T-cell (primary cell): ENCODE results near the gene SELENOM. TPM values are rescaled to one million over a fixed set of nuclear protein-coding genes. Genes with fewer than 3 reads are reported as not detected.

ENCODE experiments used
- ATAC-seq, 4 experiments: fragments of 200-7000 bp in 3 of 4; fragments of 150-1000 bp in 1 of 4; cut with Tn5 transposase; replicated peaks in 1 of 4; 1 replicate in 3 of 4; 2 replicates in 1 of 4; pipeline ENCODE4 v1.10.0; 2021; ENCODE audit warnings: moderate library complexity in 3 of 4, mild to moderate bottlenecking in 2 of 4, moderate number of reproducible peaks in 1 of 4
- CTCF ChIA-PET, 2 donors: fragments of 300-600 bp; sonication (Branson Sonifier 250); formaldehyde crosslinking; loops; one replicate each; lab custom pipeline; 2022; ENCODE audit warnings: antibody characterized with exemption in 2 of 2; lab: Charles Lee
- POLR2A ChIA-PET, 2 donors: fragments of 300-600 bp; sonication (Branson Sonifier 250); formaldehyde crosslinking; loops; one replicate each; lab custom pipeline; 2022; ENCODE audit warnings: antibody characterized with exemption in 2 of 2; lab: Charles Lee
- DNase-seq, 35 experiments: peaks; one replicate each; pipeline versions ENCODE4 v3.0.0 to v3.0.0-alpha.2; 2013 to 2023
- H3K27ac ChIP-seq: one replicate; pipeline ENCODE4 v1.5.1; 2013; ENCODE audit warnings: low read length
- H3K27me3 ChIP-seq, 2 experiments: replicated peaks in 1 of 2; 1 replicate in 1 of 2; 2 replicates in 1 of 2; pipeline versions ENCODE4 v1.6.1 to v1.7.0; 2013; ENCODE audit warnings: low read length in 1 of 2, mixed read lengths in 1 of 2; ENCODE audit not compliant: control insufficient read depth in 2 of 2, insufficient read depth in 2 of 2; ENCODE audit errors: extremely low read depth in 1 of 2
- H3K36me3 ChIP-seq, 2 donors: 1 replicate in 1 of 2; 2 replicates in 1 of 2; pipeline versions ENCODE4 v1.6.1 to v1.7.0; 2013; ENCODE audit warnings: low read length in 1 of 2; ENCODE audit not compliant: control insufficient read depth in 2 of 2, insufficient read depth in 1 of 2; ENCODE audit errors: extremely low read depth in 1 of 2
- H3K4me1 ChIP-seq, 2 experiments: 1 replicate in 1 of 2; 2 replicates in 1 of 2; pipeline versions ENCODE4 v1.6.1 to v1.7.0; 2013; ENCODE audit warnings: low read length in 2 of 2, mixed read lengths in 1 of 2; ENCODE audit not compliant: insufficient read depth in 2 of 2, control insufficient read depth in 1 of 2; ENCODE audit errors: extremely low read depth in 1 of 2
- H3K4me3 ChIP-seq, 2 donors: 1 replicate in 1 of 2; 2 replicates in 1 of 2; pipeline versions ENCODE4 v1.5.1 to v1.7.0; 2013; ENCODE audit warnings: mild to moderate bottlenecking in 2 of 2, low read length in 1 of 2, moderate library complexity in 1 of 2; ENCODE audit not compliant: control insufficient read depth in 1 of 2; ENCODE audit errors: extremely low read depth in 1 of 2
- H3K9me3 ChIP-seq: 2 replicates; pipeline ENCODE4 v1.7.0; 2013
- H3K27ac Mint-ChIP-seq, 2 donors: one replicate each; pipeline ENCODE4 v1.8.0; 2020 to 2021; ENCODE audit warnings: mild to moderate bottlenecking in 2 of 2, mixed read lengths in 2 of 2
- H3K27me3 Mint-ChIP-seq, 2 donors: one replicate each; pipeline ENCODE4 v1.8.0; 2021 to 2022; ENCODE audit warnings: mixed read lengths in 2 of 2
- H3K36me3 Mint-ChIP-seq: one replicate; pipeline ENCODE4 v1.8.0; 2021; ENCODE audit warnings: mixed read lengths
- H3K4me1 Mint-ChIP-seq, 3 donors: one replicate each; pipeline ENCODE4 v1.8.0; 2020 to 2022; ENCODE audit warnings: mixed read lengths in 3 of 3, mild to moderate bottlenecking in 1 of 3
- H3K4me3 Mint-ChIP-seq, 3 donors: one replicate each; pipeline ENCODE4 v1.8.0; 2020 to 2022; ENCODE audit warnings: mild to moderate bottlenecking in 3 of 3, mixed read lengths in 3 of 3, moderate library complexity in 3 of 3
- H3K9me3 Mint-ChIP-seq, 3 donors: one replicate each; pipeline ENCODE4 v1.8.0; 2020 to 2022; ENCODE audit warnings: mixed read lengths in 3 of 3
- WGBS: methylation state at CpG from one replicate; pipeline ENCODE4 v1.1.5; 2013; ENCODE audit warnings: missing lambda C conversion rate; ENCODE audit not compliant: insufficient coverage; 5-methylcytosine and 5-hydroxymethylcytosine counted together
- total RNA-seq, 35 experiments: library from RNA in 6 of 35; stranded (reverse) in 6 of 35; fragments of 120-200 nt in 1 of 35; gene quantifications; one replicate each; pipeline versions ENCODE4 v1.2.1 to v1.2.4 and lab custom pipeline; 2013 to 2026

The SELENOM gene
- total RNA-seq, 5 donors from 2014 or later (not counting 1 experiment from before 2014, with no cell fraction given): 46.4 to 67.8 (median 53.7) TPM

DNA sequence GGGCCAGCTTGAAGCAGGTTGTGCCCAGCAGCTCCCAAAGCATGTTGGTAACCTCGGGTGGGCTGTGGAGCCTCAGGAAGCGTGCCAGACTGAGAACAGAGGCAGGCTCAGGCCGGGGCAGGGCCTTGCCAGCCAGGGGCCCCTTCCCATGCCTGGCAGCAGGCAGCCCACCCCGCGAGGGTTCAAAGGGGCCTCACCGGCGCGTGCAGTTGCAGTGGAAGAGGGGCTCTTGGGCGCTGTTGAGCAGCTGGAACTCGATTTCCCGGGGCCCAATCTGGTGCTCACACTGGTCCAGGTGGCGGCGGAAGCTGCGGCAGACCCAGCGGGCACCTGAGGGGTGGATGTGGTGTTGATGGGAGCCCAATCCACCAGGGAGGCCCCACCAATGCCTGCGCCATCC is 29.3 kb upstream of the SELENOM start:
- Histone ChIP-seq H3K27me3 (peaks cover 0 to 24% of the 10 kb centered on the region in 2 experiments), H3K9me3 (no peaks in the 10 kb centered on the region), H3K36me3 (no peaks in the 10 kb centered on the region), H3K27ac (no peak overlapping the region), H3K4me3 (no peak overlapping the region), H3K4me1 (no peaks in the 10 kb centered on the region)
- WGBS: 92% methylated on average over 8 of the region's 16 CpGs
- H3K9me3 Mint-ChIP-seq: no peaks in the 10 kb centered on the region
- CTCF ChIA-PET: no interaction called here
- H3K4me3 Mint-ChIP-seq: no peak overlapping the region
- no peak overlapping the region for H3K27ac Mint-ChIP-seq
- no peaks in the 10 kb centered on the region for H3K36me3 Mint-ChIP-seq
- no peaks in the 10 kb centered on the region for H3K4me1 Mint-ChIP-seq
- POLR2A ChIA-PET: no interaction called here
- peaks cover 4 to 8% of the 10 kb centered on the region in 2 donors for H3K27me3 Mint-ChIP-seq
- DNase-seq (no peak), ATAC-seq (no peak)

DNA sequence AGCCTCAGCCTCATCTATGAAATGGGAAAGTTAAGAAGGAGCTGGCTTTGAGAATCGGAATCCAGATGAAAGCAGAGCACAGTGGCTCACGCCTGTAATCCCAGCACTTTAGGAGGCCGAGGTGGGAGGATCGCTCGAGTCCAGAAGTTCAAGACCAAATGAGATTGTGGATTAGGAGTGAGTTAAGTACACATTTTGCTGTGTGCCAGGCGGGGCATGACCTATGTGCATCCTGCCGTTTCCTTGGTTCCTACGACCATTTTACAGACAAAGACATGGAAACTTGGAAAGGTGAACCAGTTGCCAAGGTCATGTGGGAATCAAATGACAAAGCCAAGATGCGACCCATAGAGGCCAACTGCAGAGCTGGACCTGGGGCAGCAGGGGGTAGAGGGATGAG is 28.8 kb upstream of the SELENOM start:
- H3K9me3 Mint-ChIP-seq: no peaks in the 10 kb centered on the region
- DNase-seq: no peak
- H3K27ac Mint-ChIP-seq: no peak overlapping the region
- Histone ChIP-seq H3K4me3 (no peak overlapping the region), H3K36me3 (no peaks in the 10 kb centered on the region), H3K27ac (no peak overlapping the region), H3K4me1 (no peaks in the 10 kb centered on the region), H3K27me3 (peaks cover 0 to 24% of the 10 kb centered on the region in 2 experiments), H3K9me3 (no peaks in the 10 kb centered on the region)
- H3K36me3 Mint-ChIP-seq: no peaks in the 10 kb centered on the region
- ChIA-PET POLR2A (no interaction called here), CTCF (no interaction called here)
- no peaks in the 10 kb centered on the region for H3K4me1 Mint-ChIP-seq
- no peak overlapping the region for H3K4me3 Mint-ChIP-seq
- WGBS: 85% methylated on average over 4 of the region's 9 CpGs
- no peak for ATAC-seq
- H3K27me3 Mint-ChIP-seq: peaks cover 4 to 8% of the 10 kb centered on the region in 2 donors

- Histone ChIP-seq H3K9me3 (no peaks in the 10 kb centered on the region), H3K4me3 (no peak overlapping the region), H3K4me1 (no peaks in the 10 kb centered on the region), H3K27ac (no peak overlapping the region), H3K27me3 (peaks cover 0 to 24% of the 10 kb centered on the region in 2 experiments), H3K36me3 (no peaks in the 10 kb centered on the region)
- no peak for ATAC-seq
- H3K4me3 Mint-ChIP-seq: no peak overlapping the region
- DNase-seq: no peak
- no peak overlapping the region for H3K27ac Mint-ChIP-seq
- no peaks in the 10 kb centered on the region for H3K9me3 Mint-ChIP-seq
- POLR2A ChIA-PET: no interaction called here
- H3K4me1 Mint-ChIP-seq: no peaks in the 10 kb centered on the region
- no peaks in the 10 kb centered on the region for H3K36me3 Mint-ChIP-seq
- H3K27me3 Mint-ChIP-seq: peaks cover 4 to 8% of the 10 kb centered on the region in 2 donors
- CTCF ChIA-PET: no interaction called here
- 93% methylated on average over 6 of the region's 6 CpGs for whole genome bisulfite sequencing
Measured at GRCh38 chr22:31135706-31136105, 28.3 kb upstream of the SELENOM start.

DNA sequence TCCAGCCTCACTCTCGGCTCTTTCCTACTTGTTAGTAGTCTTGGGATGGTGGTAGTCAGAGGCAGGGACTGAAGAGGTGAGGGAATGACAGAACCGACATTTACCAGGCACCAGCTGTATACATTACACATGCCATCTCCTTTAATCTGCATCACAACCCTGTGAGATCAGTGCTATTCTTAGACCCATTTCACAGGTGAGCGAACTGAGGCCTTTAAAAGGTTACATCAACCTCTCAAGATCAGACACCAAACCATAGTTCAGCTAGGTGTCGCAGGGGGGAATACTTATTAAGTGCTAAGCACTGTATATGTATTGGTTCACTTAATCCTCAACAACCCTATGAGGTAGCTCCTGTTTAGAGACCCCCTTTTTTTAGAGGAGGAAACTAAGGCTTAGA is 27.3 kb upstream of the SELENOM start:
- H3K4me3 Mint-ChIP-seq: no peak overlapping the region
- H3K9me3 Mint-ChIP-seq: no peaks in the 10 kb centered on the region
- ChIA-PET POLR2A (interaction anchor here in 1 of 2 donors (0.7 kb wide), 1 partner anchor 1593 kb away, joined by 3 read pairs; no protein-coding TSS in a partner anchor), CTCF (no interaction called here)
- peaks cover 0 to 18% of the 10 kb centered on the region in 2 experiments for H3K27me3 ChIP-seq
- no peaks in the 10 kb centered on the region for H3K4me1 Mint-ChIP-seq
- WGBS: no CpG with 5 or more reads among the region's 4 CpGs
- H3K4me3 ChIP-seq: no peak overlapping the region
- ATAC-seq (no peak), DNase-seq (no peak)
- no peaks in the 10 kb centered on the region for H3K36me3 Mint-ChIP-seq
- H3K27me3 Mint-ChIP-seq: peaks cover 1 to 6% of the 10 kb centered on the region in 2 donors
- H3K27ac Mint-ChIP-seq: no peak overlapping the region
- no peaks in the 10 kb centered on the region for H3K4me1 ChIP-seq
- H3K9me3 ChIP-seq: no peaks in the 10 kb centered on the region
- no peak overlapping the region for H3K27ac ChIP-seq
- no peaks in the 10 kb centered on the region for H3K36me3 ChIP-seq

GRCh38 chr22:31133911-31134310 is 26.5 kb upstream of the SELENOM start:
- Mint-ChIP-seq H3K4me1 (no peaks in the 10 kb centered on the region), H3K4me3 (no peak overlapping the region), H3K36me3 (no peaks in the 10 kb centered on the region), H3K27me3 (peaks cover 0 to 6% of the 10 kb centered on the region in 2 donors), H3K27ac (no peak overlapping the region), H3K9me3 (no peaks in the 10 kb centered on the region)
- WGBS: 91% methylated on average over 16 of the region's 19 CpGs
- DNase-seq (no peak), ATAC-seq (no peak)
- H3K9me3 ChIP-seq: no peaks in the 10 kb centered on the region
- H3K36me3 ChIP-seq: no peaks in the 10 kb centered on the region
- H3K4me1 ChIP-seq: no peaks in the 10 kb centered on the region
- POLR2A ChIA-PET: no interaction called here
- H3K27me3 ChIP-seq: peaks cover 0 to 10% of the 10 kb centered on the region in 2 experiments
- no peak overlapping the region for H3K27ac ChIP-seq
- H3K4me3 ChIP-seq: no peak overlapping the region
- CTCF ChIA-PET: no interaction called here

DNA sequence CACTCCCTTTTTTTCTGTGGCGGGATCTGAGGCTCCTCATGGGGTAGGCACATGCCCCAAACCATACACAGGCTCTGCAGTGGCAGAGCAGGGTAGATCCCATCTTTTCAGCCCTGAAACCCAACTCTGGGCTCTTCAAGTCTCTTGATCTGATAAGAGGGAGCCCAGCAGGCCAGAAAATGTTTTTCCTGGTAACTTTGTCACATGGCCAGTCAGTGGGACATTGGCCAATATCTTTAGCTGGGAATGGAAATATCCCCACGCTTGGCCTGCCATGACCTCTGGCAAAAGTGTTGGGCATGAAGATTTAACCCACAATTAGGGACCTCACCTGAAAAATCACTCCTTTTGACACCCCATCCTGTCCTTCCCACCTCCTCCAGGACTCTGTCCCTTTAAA is 23.5 kb upstream of the SELENOM start:
- no peak overlapping the region for H3K27ac Mint-ChIP-seq
- no peaks in the 10 kb centered on the region for H3K4me1 Mint-ChIP-seq
- DNase-seq: no peak
- ATAC-seq: no peak
- Histone ChIP-seq H3K4me1 (no peaks in the 10 kb centered on the region), H3K9me3 (no peaks in the 10 kb centered on the region), H3K4me3 (no peak overlapping the region), H3K36me3 (no peaks in the 10 kb centered on the region), H3K27me3 (peaks cover 0 to 12% of the 10 kb centered on the region in 2 experiments), H3K27ac (no peak overlapping the region)
- no peaks in the 10 kb centered on the region for H3K36me3 Mint-ChIP-seq
- no peak overlapping the region for H3K4me3 Mint-ChIP-seq
- H3K9me3 Mint-ChIP-seq: no peaks in the 10 kb centered on the region
- CTCF ChIA-PET: interaction anchor here in 1 of 2 donors (0.8 kb wide), 1 partner anchor 1348 kb away, joined by 8 read pairs; no protein-coding TSS in a partner anchor
- WGBS: 100% methylated on average over 1 of the region's 2 CpGs
- no peaks in the 10 kb centered on the region for H3K27me3 Mint-ChIP-seq
- POLR2A ChIA-PET: no interaction called here

DNA sequence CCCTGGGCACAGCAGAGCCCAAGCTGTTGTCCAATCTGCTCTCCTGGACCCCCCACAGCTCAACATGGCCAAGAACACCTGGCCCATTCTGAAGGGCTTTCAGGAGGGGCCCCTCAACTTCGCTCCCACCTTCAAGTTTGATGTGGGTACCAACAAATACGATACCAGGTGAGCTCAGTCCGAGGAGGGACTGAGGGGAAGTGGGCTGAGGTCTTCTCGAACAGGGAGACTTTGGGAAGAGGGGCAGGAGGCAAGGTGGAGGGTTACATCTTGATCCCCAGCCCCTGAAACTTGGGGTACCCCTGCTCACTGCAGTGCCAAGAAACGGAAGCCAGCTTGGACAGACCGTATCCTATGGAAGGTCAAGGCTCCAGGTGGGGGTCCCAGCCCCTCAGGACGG is 20.8 kb upstream of the SELENOM start:
- Histone ChIP-seq H3K36me3 (no peaks in the 10 kb centered on the region), H3K9me3 (no peaks in the 10 kb centered on the region), H3K4me1 (no peaks in the 10 kb centered on the region), H3K27ac (no peak overlapping the region), H3K27me3 (peaks cover 0 to 15% of the 10 kb centered on the region in 2 experiments), H3K4me3 (no peak overlapping the region)
- H3K9me3 Mint-ChIP-seq: no peaks in the 10 kb centered on the region
- no peaks in the 10 kb centered on the region for H3K36me3 Mint-ChIP-seq
- DNase-seq (no peak), ATAC-seq (no peak)
- no peak overlapping the region for H3K4me3 Mint-ChIP-seq
- no peaks in the 10 kb centered on the region for H3K27me3 Mint-ChIP-seq
- no peaks in the 10 kb centered on the region for H3K4me1 Mint-ChIP-seq
- 72% methylated on average over 7 of the region's 7 CpGs for WGBS
- POLR2A ChIA-PET: no interaction called here
- no peak overlapping the region for H3K27ac Mint-ChIP-seq
- CTCF ChIA-PET: interaction anchor here in 1 of 2 donors (0.6 to 1.0 kb wide), 2 partner anchors 13 to 190 kb away, joined by 3 to 4 read pairs; no protein-coding TSS in a partner anchor
